ENCODE results near the gene LGALS9B.
"Not testable (repeated sequence)": the region's sequence is repeated elsewhere in the genome, so short reads cannot be mapped to it uniquely, and the experiment has no call there.

- TF ChIP-seq CTCF, POLR2A, POLR2AphosphoS5 (IDR thresholded peaks at IDR 0.05): not testable (repeated sequence)
Observed at GRCh38 chr17:20417492-20418080, 49.8 kb downstream of the LGALS9B start.
